Uterus (tissue), 4 donors: ENCODE data around the gene MILR1. TPM values are rescaled to one million over a fixed set of nuclear protein-coding genes. Genes with fewer than 3 reads are reported as not detected.
"Not testable (repeated sequence)": the region's sequence is repeated elsewhere in the genome, so short reads cannot be mapped to it uniquely, and the experiment has no call there.

Experiments
- DNase-seq, 2 donors: peaks; one replicate each; pipeline ENCODE4 v3.0.0-alpha.2; 2019 to 2020
- H3K27ac ChIP-seq, 2 donors: fragments of 200-600 bp; sonication (generic); 1 replicate in 1 of 2; 2 replicates in 1 of 2; pipeline ENCODE4 v1.5.1; 2016 to 2018
- H3K27me3 ChIP-seq, 2 donors: fragments of 200-600 bp; sonication (generic); one replicate each; pipeline ENCODE4 v1.5.1; 2018 to 2019; ENCODE audit warnings: control low read depth in 1 of 2
- H3K36me3 ChIP-seq, 2 donors: fragments of 200-600 bp; sonication (generic); one replicate each; pipeline ENCODE4 v1.5.1; 2019; ENCODE audit warnings: control low read depth in 1 of 2
- H3K4me1 ChIP-seq, 2 donors: fragments of 200-600 bp; sonication (generic); one replicate each; pipeline ENCODE4 v1.5.1; 2018 to 2019; ENCODE audit warnings: control low read depth in 1 of 2
- H3K4me3 ChIP-seq, 2 donors: fragments of 200-600 bp; sonication (generic); 1 replicate in 1 of 2; 2 replicates in 1 of 2; pipeline ENCODE4 v1.5.1; 2018 to 2019; ENCODE audit warnings: mild to moderate bottlenecking in 1 of 2
- H3K9me3 ChIP-seq, 2 donors: fragments of 200-600 bp; sonication (generic); one replicate each; pipeline ENCODE4 v1.5.1; 2019; ENCODE audit warnings: control low read depth in 1 of 2
- POLR2A ChIP-seq, 2 donors: fragments of 450-650 bp; IDR thresholded peaks; one replicate each; pipeline ENCODE4 v1.6.1; 2016; ENCODE audit warnings: antibody characterized with exemption in 2 of 2, mild to moderate bottlenecking in 1 of 2, moderate library complexity in 1 of 2
- intact Hi-C: fragments of 100-400 bp; cut with DNase I; formaldehyde crosslinking; loops from one replicate; pipeline ENCODE4 v1.15.1; 2023; ENCODE audit warnings: low total_unique reads
- total RNA-seq, 4 donors: library from RNA; depleted of rRNA in 3 of 4; stranded (reverse); fragments of >200 nt in 3 of 4; gene quantifications; one replicate each; pipeline versions ENCODE4 v1.1.0 to v1.2.4, GENCODE V29; 2014 to 2023
- TF ChIP-seq, protein P1 (sequence below), 4 experiments: fragments of 200-600 bp in 2 of 4; fragments of 450-650 bp in 2 of 4; sonication (generic) in 2 of 4; IDR thresholded peaks; one replicate each; pipeline ENCODE4 v1.5.1; 2016 to 2019; ENCODE audit warnings: antibody characterized with exemption in 4 of 4, mild to moderate bottlenecking in 2 of 4, moderate library complexity in 1 of 4
- donor health status: DM: yes; HTN: yes; CAD: no.

Gene MILR1
- total RNA-seq, 4 donors from 2014 or later = 0.59 to 9.5 (median 3.8) TPM

DNA sequence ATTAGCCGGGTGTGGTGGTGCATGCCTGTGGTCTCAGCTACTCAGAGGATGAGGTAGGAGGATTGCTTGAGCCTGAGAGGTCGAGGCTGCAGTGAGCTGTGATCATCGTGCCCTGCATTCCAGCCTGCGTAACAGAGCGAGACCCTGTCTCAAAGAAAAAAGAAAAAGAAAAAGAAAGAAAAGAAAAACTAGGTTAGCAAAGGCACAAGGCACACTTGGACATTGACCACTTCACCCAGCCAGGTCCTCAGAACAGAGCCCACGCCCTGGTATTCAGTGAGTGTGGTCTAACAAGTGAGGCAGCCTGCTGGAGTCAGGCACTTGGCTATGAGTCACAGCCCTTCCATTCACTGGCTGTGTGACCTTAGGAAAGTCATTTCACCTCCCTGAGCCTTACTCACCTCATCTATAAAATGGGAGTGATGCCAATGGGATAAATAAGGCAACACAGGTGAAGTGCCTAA, 10.4 kb downstream of the MILR1 start:
- Histone ChIP-seq H3K27me3 (no peaks in the 10 kb centered on the region), H3K4me1 (no peaks in the 10 kb centered on the region), H3K36me3 (no peaks in the 10 kb centered on the region), H3K9me3 (no peaks in the 10 kb centered on the region), H3K4me3 (no peak overlapping the region), H3K27ac (no peak overlapping the region)
- intact Hi-C loops = no loop called here
- TF ChIP-seq, protein P1, sequence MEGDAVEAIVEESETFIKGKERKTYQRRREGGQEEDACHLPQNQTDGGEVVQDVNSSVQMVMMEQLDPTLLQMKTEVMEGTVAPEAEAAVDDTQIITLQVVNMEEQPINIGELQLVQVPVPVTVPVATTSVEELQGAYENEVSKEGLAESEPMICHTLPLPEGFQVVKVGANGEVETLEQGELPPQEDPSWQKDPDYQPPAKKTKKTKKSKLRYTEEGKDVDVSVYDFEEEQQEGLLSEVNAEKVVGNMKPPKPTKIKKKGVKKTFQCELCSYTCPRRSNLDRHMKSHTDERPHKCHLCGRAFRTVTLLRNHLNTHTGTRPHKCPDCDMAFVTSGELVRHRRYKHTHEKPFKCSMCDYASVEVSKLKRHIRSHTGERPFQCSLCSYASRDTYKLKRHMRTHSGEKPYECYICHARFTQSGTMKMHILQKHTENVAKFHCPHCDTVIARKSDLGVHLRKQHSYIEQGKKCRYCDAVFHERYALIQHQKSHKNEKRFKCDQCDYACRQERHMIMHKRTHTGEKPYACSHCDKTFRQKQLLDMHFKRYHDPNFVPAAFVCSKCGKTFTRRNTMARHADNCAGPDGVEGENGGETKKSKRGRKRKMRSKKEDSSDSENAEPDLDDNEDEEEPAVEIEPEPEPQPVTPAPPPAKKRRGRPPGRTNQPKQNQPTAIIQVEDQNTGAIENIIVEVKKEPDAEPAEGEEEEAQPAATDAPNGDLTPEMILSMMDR (IDR thresholded peaks at IDR 0.05) = no peak
- TF ChIP-seq POLR2A (IDR thresholded peaks at IDR 0.05) = no peak
- DNase-seq = no peak

DNA sequence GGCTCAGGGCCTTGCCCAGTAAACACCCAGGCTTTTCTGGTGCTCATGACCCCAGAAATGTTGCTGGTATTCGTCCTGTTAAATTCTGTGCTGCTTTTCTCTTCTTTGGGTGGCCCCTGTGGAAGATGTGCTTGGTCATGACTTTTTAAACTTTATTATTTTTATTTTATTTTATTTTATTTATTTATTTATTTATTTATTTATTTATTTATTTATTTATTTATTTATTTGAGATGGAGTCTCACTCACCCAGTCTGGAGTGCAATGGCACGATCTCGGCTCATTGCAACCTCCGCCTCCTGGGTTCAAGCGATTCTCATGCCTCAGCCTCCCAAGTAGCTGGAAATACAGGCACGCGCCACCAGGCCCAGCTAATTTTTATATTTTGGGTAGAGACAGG, 10.9 kb downstream of the MILR1 start:
- H3K36me3 ChIP-seq, intact Hi-C loops, DNase-seq, H3K4me1 ChIP-seq, H3K27me3 ChIP-seq, H3K27ac ChIP-seq, H3K4me3 ChIP-seq, H3K9me3 ChIP-seq: not testable (repeated sequence)

DNA sequence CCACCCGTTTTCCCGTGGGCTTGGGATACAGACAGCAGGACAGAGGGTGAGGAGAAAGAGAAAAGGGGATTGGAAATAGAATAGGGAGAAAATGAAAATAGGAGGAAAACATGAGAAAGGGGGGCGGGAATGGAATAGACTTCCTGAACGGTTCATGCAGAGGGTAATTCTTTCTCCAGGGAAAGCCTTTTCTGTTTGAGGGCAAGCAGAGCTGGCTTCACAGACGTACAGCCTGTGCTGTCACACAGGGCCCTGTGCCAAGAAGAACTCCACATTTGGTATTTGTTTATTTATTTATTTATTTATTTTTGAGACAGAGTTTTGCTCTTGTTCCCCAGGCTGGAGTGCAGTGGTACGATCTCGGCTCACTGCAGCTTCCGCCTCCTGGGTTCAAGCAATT, 12.0 kb downstream of the MILR1 start:
- Histone ChIP-seq H3K4me1 (no peaks in the 10 kb centered on the region), H3K9me3 (no peaks in the 10 kb centered on the region), H3K36me3 (no peaks in the 10 kb centered on the region), H3K4me3 (no peak overlapping the region), H3K27ac (peak overlapping the region in 1 of 2 donors; percentile 18), H3K27me3 (no peaks in the 10 kb centered on the region)
- DNase-seq = no peak
- TF ChIP-seq, protein P1 (IDR thresholded peaks at IDR 0.05) = no peak
- TF ChIP-seq POLR2A (IDR thresholded peaks at IDR 0.05) = no peak
- intact Hi-C loops = no loop called here

DNA sequence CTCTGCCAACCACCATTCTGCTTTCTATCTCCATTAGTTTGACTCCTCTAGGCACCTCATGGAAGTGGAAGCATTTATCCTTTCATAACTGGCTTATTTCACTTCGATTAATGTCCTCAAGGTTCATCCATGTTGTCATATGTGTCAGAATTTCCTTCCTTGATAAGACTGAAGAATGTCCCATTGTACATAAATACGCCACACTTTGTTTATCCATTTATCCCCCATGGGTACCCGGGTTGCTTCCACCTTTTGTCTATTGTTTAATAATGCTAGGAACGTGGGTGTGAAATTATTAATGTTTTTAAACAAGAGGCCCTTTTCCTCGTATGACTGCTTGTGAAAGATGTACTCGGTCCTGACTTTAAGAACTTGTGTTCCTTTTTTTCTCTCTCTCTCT, 12.9 kb downstream of the MILR1 start:
- Histone ChIP-seq H3K27ac (no peak overlapping the region), H3K27me3 (no peaks in the 10 kb centered on the region), H3K36me3 (no peaks in the 10 kb centered on the region), H3K4me3 (no peak overlapping the region), H3K9me3 (no peaks in the 10 kb centered on the region), H3K4me1 (no peaks in the 10 kb centered on the region)
- intact Hi-C loops = no loop called here
- DNase-seq = no peak
- no peak for TF ChIP-seq POLR2A (IDR thresholded peaks at IDR 0.05)
- TF ChIP-seq, protein P1 (IDR thresholded peaks at IDR 0.05) = no peak

DNA sequence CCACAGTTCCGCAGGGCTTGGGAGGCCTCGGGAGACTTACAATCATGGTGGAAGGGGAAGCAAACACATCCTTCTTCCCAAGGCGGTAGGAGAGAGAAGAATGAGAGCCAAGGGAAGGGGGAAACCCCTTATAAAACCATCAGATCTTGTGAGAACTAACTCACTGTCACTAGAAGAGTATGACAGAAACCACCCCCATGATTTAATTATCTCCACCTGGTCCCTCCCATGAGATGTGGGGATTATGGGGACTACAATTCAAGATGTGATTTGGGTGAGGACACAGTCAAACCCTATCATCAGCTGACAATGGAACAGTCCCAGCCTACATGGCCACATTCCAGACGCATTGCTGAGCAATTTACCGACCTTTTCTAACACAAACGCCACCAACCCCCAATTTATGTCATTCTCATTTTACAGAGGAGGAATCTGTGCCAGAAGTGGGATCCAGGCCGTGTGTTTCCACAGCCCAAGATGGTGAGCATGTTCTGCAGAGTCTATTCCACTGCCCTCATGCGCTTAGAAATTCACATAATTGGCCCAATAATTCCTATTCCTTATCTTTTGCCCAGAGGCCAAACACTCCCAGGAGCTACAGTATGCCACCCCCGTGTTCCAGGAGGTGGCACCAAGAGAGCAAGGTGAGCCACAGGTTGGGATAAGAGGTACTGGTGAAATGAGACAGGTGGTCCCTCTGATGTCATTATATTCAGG, 17.3 kb downstream of the MILR1 start:
- DNase-seq = no peak
- no peak for TF ChIP-seq POLR2A (IDR thresholded peaks at IDR 0.05)
- TF ChIP-seq, protein P1 (IDR thresholded peaks at IDR 0.05) = no peak
- H3K27ac ChIP-seq = no peak overlapping the region
- intact Hi-C loops = no loop called here
- no peaks in the 10 kb centered on the region for H3K4me1 ChIP-seq
- H3K4me3 ChIP-seq = no peak overlapping the region
- no peaks in the 10 kb centered on the region for H3K36me3 ChIP-seq
- no peaks in the 10 kb centered on the region for H3K9me3 ChIP-seq
- H3K27me3 ChIP-seq = no peaks in the 10 kb centered on the region

GRCh38 chr17:64466834-64467233, 17.9 kb downstream of the MILR1 start:
- DNase-seq, H3K4me3 ChIP-seq, H3K27me3 ChIP-seq, H3K4me1 ChIP-seq, H3K9me3 ChIP-seq, intact Hi-C loops, H3K27ac ChIP-seq, H3K36me3 ChIP-seq: not testable (repeated sequence)
